GM10847 (cell line): ENCODE results near the gene SAG.

ENCODE experiments used
- POLR2A ChIP-seq: IDR thresholded peaks from 2 replicates; pipeline ENCODE4 v1.6.1; 2011; ENCODE audit not compliant: insufficient read length; ENCODE audit errors: extremely low read depth

SAG gene

GRCh38 chr2:233278921-233279320, 28.7 kb upstream of the SAG start:
- no peak for TF ChIP-seq POLR2A

- TF ChIP-seq POLR2A, result no peak
Observed at GRCh38 chr2:233280114-233280693, 27.4 kb upstream of the SAG start.

GRCh38 chr2:233281553-233281952, 26.1 kb upstream of the SAG start:
- TF ChIP-seq POLR2A, result no peak

- TF ChIP-seq POLR2A, result no peak
Observed at GRCh38 chr2:233281992-233282603, 25.5 kb upstream of the SAG start.

GRCh38 chr2:233285921-233286320, 21.7 kb upstream of the SAG start:
- no peak for TF ChIP-seq POLR2A

GRCh38 chr2:233287871-233288270, 19.7 kb upstream of the SAG start:
- no peak for TF ChIP-seq POLR2A

GRCh38 chr2:233288663-233289062, 19.0 kb upstream of the SAG start:
- no peak for TF ChIP-seq POLR2A

GRCh38 chr2:233289648-233290047, 18.0 kb upstream of the SAG start:
- no peak for TF ChIP-seq POLR2A

- no peak for TF ChIP-seq POLR2A
Observed at GRCh38 chr2:233290051-233290845, 17.4 kb upstream of the SAG start.

GRCh38 chr2:233295891-233296290, 11.7 kb upstream of the SAG start:
- no peak for TF ChIP-seq POLR2A

- no peak for TF ChIP-seq POLR2A
Observed at GRCh38 chr2:233297076-233297475, 10.5 kb upstream of the SAG start.

- TF ChIP-seq POLR2A, result no peak
Observed at GRCh38 chr2:233300401-233300800, 7.2 kb upstream of the SAG start.

GRCh38 chr2:233301248-233301647, 6.4 kb upstream of the SAG start:
- TF ChIP-seq POLR2A, result no peak

GRCh38 chr2:233301811-233302210, 5.8 kb upstream of the SAG start:
- no peak for TF ChIP-seq POLR2A

- TF ChIP-seq POLR2A, result no peak
Observed at GRCh38 chr2:233303252-233303651, 4.4 kb upstream of the SAG start.

- TF ChIP-seq POLR2A, result no peak
Observed at GRCh38 chr2:233311241-233311926, 3.8 kb downstream of the SAG start.
